Subcutaneous abdominal adipose tissue (tissue), 5 donors: ENCODE measurements around the gene PITHD1.
A peak's percentile ranks its signal among the peaks of the same experiment; 100 is the strongest.
"Not testable (repeated sequence)": the region's sequence is repeated elsewhere in the genome, so short reads cannot be mapped to it uniquely, and the experiment has no call there.

Experiments used
- H3K27ac ChIP-seq: one replicate; pipeline ENCODE4 v1.7.0; 2013; ENCODE audit warnings: low read depth, mild to moderate bottlenecking, inconsistent platforms, low read length, moderate library complexity
- H3K27me3 ChIP-seq, 5 donors: one replicate each; pipeline ENCODE4 v1.7.0; 2013; ENCODE audit warnings: low read length in 5 of 5, inconsistent platforms in 1 of 5; ENCODE audit not compliant: control insufficient read depth in 5 of 5, insufficient read depth in 4 of 5
- H3K36me3 ChIP-seq, 5 donors: one replicate each; pipeline ENCODE4 v1.7.0; 2013; ENCODE audit warnings: low read length in 5 of 5; ENCODE audit not compliant: control insufficient read depth in 5 of 5, insufficient read depth in 5 of 5
- H3K4me1 ChIP-seq, 5 donors: one replicate each; pipeline ENCODE4 v1.7.0; 2013; ENCODE audit warnings: low read length in 5 of 5, mild to moderate bottlenecking in 3 of 5, moderate library complexity in 1 of 5; ENCODE audit not compliant: control insufficient read depth in 5 of 5, insufficient read depth in 5 of 5
- H3K4me3 ChIP-seq, 5 donors: one replicate each; pipeline ENCODE4 v1.7.0; 2013; ENCODE audit warnings: low read length in 5 of 5, low read depth in 1 of 5
- H3K9ac ChIP-seq, 5 donors: one replicate each; pipeline ENCODE4 v1.7.0; 2013; ENCODE audit warnings: low read length in 5 of 5, mild to moderate bottlenecking in 4 of 5, moderate library complexity in 3 of 5
- H3K9me3 ChIP-seq, 5 donors: one replicate each; pipeline ENCODE4 v1.7.0; 2013; ENCODE audit warnings: low read length in 5 of 5; ENCODE audit not compliant: control insufficient read depth in 5 of 5
- donor health status: healthy.
- donor health status: healthy.
- donor health status: healthy.
- donor health status: healthy.
- donor health status: healthy.

The PITHD1 gene

DNA sequence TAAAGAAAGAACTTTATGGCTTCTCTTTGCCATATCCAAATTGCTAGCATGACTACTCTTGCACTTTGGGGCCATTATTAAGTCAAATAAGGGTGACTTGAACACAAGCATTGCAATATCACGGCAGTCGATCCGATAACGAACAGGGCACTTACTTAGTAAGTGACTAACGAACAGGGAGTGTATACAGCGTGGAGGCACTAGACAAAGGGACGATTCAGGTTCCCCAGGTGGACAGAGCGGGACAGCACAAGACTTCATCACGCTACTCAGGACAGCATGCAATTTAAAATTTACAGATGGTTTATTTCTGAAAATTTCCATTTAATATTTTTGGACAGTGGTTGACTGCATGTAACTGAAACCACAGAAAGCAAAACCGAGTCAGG is 5.4 kb upstream of the PITHD1 start:
- H3K27ac ChIP-seq: no peak overlapping the region
- no peak overlapping the region for H3K9ac ChIP-seq
- no peak overlapping the region for H3K4me3 ChIP-seq
- H3K4me1 ChIP-seq: peaks cover 0 to 12% (median 11%) of the 10 kb centered on the region in 5 donors
- H3K9me3 ChIP-seq: no peaks in the 10 kb centered on the region
- peaks cover 0 to 17% (median 2%) of the 10 kb centered on the region in 5 donors for H3K36me3 ChIP-seq
- no peaks in the 10 kb centered on the region for H3K27me3 ChIP-seq

DNA sequence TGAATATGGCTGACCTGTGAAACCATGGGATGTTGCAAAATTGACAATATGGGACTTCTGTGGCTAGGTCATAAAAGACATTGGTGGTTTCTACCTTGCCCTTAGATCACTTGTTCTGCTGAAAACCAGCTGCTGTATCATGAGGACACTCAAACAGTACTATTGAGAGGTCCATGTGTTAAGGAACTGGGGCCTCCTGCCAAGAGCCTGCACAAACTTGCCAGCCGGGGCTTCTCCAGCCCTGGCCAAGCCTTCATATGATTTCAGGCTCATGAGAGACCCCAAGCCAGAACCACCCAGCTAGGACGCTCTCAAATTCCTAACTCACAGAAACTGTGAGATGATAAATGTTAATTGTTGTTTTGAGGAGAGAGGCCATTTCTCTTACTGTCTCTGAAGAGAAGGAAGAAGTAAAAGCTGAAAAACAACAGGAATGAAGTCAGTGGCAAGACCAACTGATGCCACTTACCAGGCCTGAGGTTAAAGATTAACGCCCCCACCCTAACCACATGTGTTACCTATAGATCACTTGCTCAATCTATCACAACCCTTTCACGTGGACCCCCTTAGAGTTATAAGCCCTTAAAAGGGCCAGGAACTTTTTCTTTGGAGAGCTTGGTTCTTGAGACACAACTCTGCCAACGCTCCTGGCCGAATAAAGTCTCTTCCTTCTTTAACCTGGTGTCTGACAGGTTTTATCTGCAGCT is 3.9 kb upstream of the PITHD1 start:
- H3K9me3 ChIP-seq: no peaks in the 10 kb centered on the region
- H3K27me3 ChIP-seq: no peaks in the 10 kb centered on the region
- peaks cover 0 to 10% (median 2%) of the 10 kb centered on the region in 5 donors for H3K36me3 ChIP-seq
- H3K9ac ChIP-seq: peak overlapping the region in 1 of 5 donors; percentile 20
- peaks cover 2 to 21% (median 20%) of the 10 kb centered on the region in 5 donors for H3K4me1 ChIP-seq
- H3K4me3 ChIP-seq: no peak overlapping the region
- H3K27ac ChIP-seq: no peak overlapping the region

DNA sequence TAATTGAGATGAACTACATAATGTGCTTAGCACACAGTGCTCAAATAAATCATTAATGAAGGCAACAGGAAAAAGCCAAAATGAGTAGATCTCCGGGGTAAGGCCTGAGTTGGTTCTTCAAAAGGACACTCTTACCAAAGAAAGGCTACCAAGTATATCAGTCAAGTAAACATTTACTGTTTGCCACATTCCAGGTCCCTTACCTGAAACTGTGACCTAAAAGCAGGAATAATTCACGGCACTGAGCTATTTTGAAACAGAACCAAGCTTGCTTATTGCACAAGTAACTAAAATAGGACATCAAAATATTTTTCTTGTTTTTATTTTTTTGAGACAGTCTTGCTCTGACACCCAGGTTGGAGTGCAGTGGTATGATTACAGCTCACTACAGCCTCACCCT is 2.0 kb upstream of the PITHD1 start:
- Histone ChIP-seq H3K36me3 (peaks cover 0 to 7% (median 5%) of the 10 kb centered on the region in 5 donors), H3K9ac (no peak overlapping the region), H3K9me3 (no peaks in the 10 kb centered on the region), H3K4me1 (peaks cover 2 to 27% (median 26%) of the 10 kb centered on the region in 5 donors), H3K27me3 (no peaks in the 10 kb centered on the region), H3K27ac (no peak overlapping the region), H3K4me3 (no peak overlapping the region)

DNA sequence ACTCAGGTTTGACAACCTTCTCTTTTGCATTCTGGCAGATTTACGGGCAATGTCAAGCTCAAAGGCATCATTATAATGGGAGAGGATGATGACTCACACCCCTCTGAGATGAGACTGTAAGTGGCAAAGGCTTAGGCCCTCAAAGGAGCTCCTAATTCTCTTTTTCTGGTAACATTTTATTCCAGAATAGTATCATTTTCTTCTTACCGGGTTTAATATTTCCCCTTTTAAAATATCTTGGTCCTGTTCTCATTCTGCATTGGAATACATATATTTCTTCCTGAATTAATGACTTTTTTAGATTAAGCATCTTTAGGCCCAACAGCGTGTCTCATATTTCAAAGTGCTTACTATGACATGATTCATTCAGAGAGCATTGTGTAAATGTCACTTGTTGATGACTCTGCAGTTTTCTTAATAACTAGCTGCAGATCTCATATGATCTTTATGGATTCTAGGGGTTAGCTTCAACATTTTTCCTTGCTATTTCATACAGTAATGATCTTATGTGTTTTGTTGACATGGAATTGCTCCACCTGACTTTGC is 1.7 kb downstream of the PITHD1 start:
- Histone ChIP-seq H3K27ac (peak overlapping the region; percentile 44), H3K36me3 (peaks cover under 1 to 13% (median 8%) of the 10 kb centered on the region in 5 donors), H3K4me3 (no peak overlapping the region), H3K4me1 (peaks cover 2 to 23% (median 22%) of the 10 kb centered on the region in 5 donors), H3K9me3 (no peaks in the 10 kb centered on the region), H3K27me3 (no peaks in the 10 kb centered on the region), H3K9ac (peak overlapping the region in 2 of 5 donors; percentile 87 to 90)

DNA sequence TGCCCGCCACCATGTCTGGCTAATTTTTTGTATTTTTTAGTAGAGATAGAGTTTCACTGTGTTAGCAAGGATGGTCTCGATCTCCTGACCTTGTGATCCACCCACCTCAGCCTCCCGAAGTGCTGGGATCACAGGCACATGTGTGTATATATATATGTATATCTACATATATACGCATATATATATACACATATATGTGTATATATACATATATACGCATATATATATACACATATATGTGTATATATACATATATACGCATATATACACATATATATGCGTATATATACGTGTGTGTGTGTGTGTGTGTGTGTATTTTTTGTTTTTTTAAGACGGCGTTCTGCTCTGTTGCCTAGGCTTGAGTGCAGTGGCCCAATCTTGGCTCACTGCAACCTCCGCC is 4.9 kb downstream of the PITHD1 start:
- H3K9ac ChIP-seq, H3K9me3 ChIP-seq, H3K4me3 ChIP-seq, H3K27me3 ChIP-seq, H3K27ac ChIP-seq: not testable (repeated sequence)
- Histone ChIP-seq H3K36me3 (peaks cover 19 to 42% (median 30%) of the 10 kb centered on the region in 5 donors), H3K4me1 (peaks cover 2 to 15% (median 12%) of the 10 kb centered on the region in 5 donors)

DNA sequence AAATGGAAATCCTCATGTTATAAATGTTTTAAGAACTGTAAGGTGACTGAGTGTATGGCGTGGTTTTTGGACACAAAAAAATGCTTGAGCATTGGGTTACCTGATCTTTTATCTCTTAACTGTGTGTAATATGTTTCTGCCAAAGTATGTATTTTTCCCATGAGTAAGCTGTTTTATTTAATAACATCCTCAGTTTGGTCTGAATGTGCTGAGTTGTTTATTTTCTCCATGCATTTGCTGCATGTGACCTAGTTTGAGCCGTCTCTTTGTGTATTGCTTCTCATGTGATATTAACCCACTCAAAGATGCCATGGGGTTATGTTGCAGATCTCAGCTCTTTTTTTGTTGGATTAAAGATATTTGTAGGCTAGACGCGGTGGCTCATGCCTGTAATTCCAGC is 6.6 kb downstream of the PITHD1 start:
- H3K4me1 ChIP-seq: peaks cover 0 to 3% (median 0%) of the 10 kb centered on the region in 5 donors
- H3K36me3 ChIP-seq: peaks cover 19 to 50% (median 30%) of the 10 kb centered on the region in 5 donors
- H3K4me3 ChIP-seq: no peak overlapping the region
- H3K9ac ChIP-seq: no peak overlapping the region
- H3K27me3 ChIP-seq: no peaks in the 10 kb centered on the region
- H3K27ac ChIP-seq: no peak overlapping the region
- no peaks in the 10 kb centered on the region for H3K9me3 ChIP-seq

DNA sequence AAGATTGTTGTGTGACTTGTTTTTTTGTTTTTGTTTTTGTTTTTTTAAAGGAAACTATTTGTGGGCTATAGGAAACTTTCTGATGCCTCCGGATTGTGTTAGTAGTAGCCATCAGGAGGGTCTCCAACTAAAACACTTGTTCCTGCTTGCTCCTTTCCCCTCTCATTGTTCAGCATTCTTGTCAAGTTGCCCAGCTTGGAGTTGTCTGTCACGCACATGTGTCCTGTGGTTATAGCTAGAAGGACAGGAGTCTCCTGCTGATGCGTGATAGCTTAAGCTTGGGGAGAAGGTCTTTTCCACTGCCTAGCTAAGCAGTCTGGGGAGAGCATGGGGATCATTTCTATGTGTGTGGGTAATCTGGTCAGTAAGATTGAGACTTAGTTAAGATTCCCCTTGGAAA is 9.5 kb downstream of the PITHD1 start:
- Histone ChIP-seq H3K9me3 (no peaks in the 10 kb centered on the region), H3K4me1 (peaks cover 9 to 23% (median 22%) of the 10 kb centered on the region in 5 donors), H3K36me3 (peaks cover 9 to 45% (median 30%) of the 10 kb centered on the region in 5 donors), H3K27ac (no peak overlapping the region), H3K4me3 (no peak overlapping the region), H3K27me3 (no peaks in the 10 kb centered on the region), H3K9ac (no peak overlapping the region)

DNA sequence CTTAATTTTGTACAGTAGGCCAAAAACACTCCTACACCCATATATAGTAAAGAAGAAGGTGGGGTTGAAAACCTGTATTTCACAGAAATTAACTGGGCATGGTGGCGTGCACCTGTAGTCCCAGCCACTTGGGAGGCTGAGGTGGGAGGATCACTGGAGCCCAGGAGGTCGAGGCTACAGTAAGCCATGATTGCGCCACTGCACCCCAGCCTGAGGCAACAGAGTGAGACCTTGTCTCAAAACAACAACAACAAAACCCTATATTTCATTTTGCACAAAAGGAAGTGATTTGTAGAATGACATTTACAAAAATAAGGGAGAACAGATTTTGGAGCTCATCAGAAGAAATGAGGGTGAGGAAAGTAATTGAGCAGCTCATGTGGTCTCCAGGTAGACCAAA is 10.5 kb downstream of the PITHD1 start:
- Histone ChIP-seq H3K27ac (no peak overlapping the region), H3K9me3 (no peaks in the 10 kb centered on the region), H3K4me3 (no peak overlapping the region), H3K36me3 (peaks cover 9 to 53% (median 38%) of the 10 kb centered on the region in 5 donors), H3K27me3 (no peaks in the 10 kb centered on the region), H3K4me1 (peaks cover 9 to 29% (median 23%) of the 10 kb centered on the region in 5 donors), H3K9ac (no peak overlapping the region)

DNA sequence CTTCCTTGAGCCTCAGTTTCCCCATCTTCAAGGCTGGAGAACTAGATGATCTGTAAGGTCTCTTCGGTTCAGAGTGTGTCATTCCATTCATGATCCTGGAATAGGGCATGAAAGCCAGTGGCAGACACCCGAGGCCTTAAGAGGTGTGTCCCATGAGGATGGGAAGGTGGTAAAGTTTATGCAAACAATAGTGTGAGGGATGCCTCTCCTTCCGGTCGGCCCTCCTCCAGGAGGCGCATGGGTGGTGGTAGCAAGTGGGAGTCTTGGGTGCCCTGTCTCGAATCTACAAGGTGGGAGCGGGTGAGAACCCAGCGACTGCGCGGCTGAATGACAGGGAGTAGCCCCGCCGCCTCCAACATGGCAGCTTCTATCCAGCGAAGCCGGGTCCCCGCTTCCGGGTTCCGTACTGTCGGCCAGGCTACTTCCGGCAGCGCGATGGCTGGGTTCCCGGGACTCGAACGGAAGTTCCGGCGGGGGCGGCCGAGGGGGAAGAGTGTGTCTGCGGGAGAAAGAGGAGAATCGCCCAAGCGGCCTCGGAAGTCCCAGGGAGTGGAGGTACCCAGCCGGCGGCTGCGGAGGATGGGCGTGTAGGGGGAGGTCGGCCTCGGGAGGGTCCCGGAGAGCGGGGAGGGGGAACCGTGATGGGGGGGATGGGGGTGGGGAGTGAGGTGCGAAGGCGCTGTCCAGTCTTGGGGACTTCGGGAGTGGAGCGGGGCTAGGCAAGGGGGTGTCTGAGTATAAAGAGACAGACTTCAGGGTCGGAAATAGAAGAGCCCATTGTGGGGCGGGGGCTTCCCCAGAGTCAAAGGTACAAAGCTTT is 12.7 kb downstream of the PITHD1 start, which contains the start of gene LYPLA2:
Gene LYPLA2, plus strand, starts transcription at position 450 of the 820 bp plus-strand sequence. CDS start 1,538 bp downstream, outside the sequence.
- Histone ChIP-seq H3K27me3 (no peaks in the 10 kb centered on the region), H3K4me3 (peak within 1 kb of the TSS; percentile 75 to 97 (median 87)), H3K36me3 (peaks cover 5 to 60% (median 39%) of the 10 kb centered on the region in 5 donors), H3K9me3 (no peaks in the 10 kb centered on the region), H3K27ac (peak within 1 kb of the TSS; percentile 54), H3K4me1 (peaks cover 9 to 29% (median 23%) of the 10 kb centered on the region in 5 donors), H3K9ac (peak within 1 kb of the TSS; percentile 78 to 94 (median 88))
